Mesenchymal stem cell (in vitro differentiated cells and primary cell): ENCODE measurements around the gene DOCK3.
"Not testable (repeated sequence)": the region's sequence is repeated elsewhere in the genome, so short reads cannot be mapped to it uniquely, and the experiment has no call there.

Source experiments
- DNase-seq: peaks from one replicate; pipeline ENCODE4 v3.0.0-alpha.2; 2013
- H2AFZ ChIP-seq: one replicate; pipeline ENCODE4 v1.6.1; 2013; ENCODE audit warnings: low read depth, mild to moderate bottlenecking, control low read depth, inconsistent platforms, low read length, moderate library complexity
- H2AK5ac ChIP-seq: 2 replicates; pipeline ENCODE4 v1.6.1; 2013; ENCODE audit warnings: low read length, moderate library complexity, mild to moderate bottlenecking, inconsistent platforms; ENCODE audit not compliant: severe bottlenecking
- H2BK120ac ChIP-seq: one replicate; pipeline ENCODE4 v1.6.1; 2013; ENCODE audit warnings: low read depth, mild to moderate bottlenecking, inconsistent platforms, low read length, moderate library complexity
- H2BK12ac ChIP-seq, 2 experiments: one replicate each; pipeline ENCODE4 v1.6.1; 2013; ENCODE audit warnings: inconsistent platforms in 2 of 2, low read length in 2 of 2, mild to moderate bottlenecking in 2 of 2, moderate library complexity in 2 of 2, control low read depth in 1 of 2
- H2BK15ac ChIP-seq: one replicate; pipeline ENCODE4 v1.6.1; 2013; ENCODE audit warnings: mild to moderate bottlenecking, low read depth, inconsistent platforms; ENCODE audit not compliant: poor library complexity, severe bottlenecking
- H2BK5ac ChIP-seq: 2 replicates; pipeline ENCODE4 v1.6.1; 2013; ENCODE audit warnings: low read depth, mild to moderate bottlenecking, low read length, control low read depth, inconsistent platforms; ENCODE audit not compliant: poor library complexity, severe bottlenecking
- H3K14ac ChIP-seq, 2 experiments: one replicate each; pipeline ENCODE4 v1.6.1; 2013; ENCODE audit warnings: inconsistent platforms in 2 of 2, low read length in 2 of 2, control low read depth in 1 of 2, mild to moderate bottlenecking in 1 of 2, moderate library complexity in 1 of 2
- H3K18ac ChIP-seq, 2 experiments: one replicate each; pipeline ENCODE4 v1.6.1; 2013; ENCODE audit warnings: inconsistent platforms in 2 of 2, low read length in 2 of 2, control low read depth in 1 of 2, low read depth in 1 of 2, mild to moderate bottlenecking in 1 of 2
- H3K23ac ChIP-seq, 2 experiments: one replicate each; pipeline ENCODE4 v1.6.1; 2013; ENCODE audit warnings: inconsistent platforms in 2 of 2, low read length in 2 of 2, mild to moderate bottlenecking in 2 of 2, moderate library complexity in 2 of 2, control low read depth in 1 of 2
- H3K27ac ChIP-seq: 2 replicates; pipeline ENCODE4 v1.5.1; 2013; ENCODE audit warnings: mild to moderate bottlenecking, moderate library complexity, low read length, control low read depth, inconsistent platforms; ENCODE audit not compliant: poor library complexity, severe bottlenecking
- H3K27me3 ChIP-seq, 2 experiments: 2 replicates each; pipeline versions ENCODE4 v1.6.1 to v1.7.0; 2013; ENCODE audit warnings: low read length in 2 of 2, mild to moderate bottlenecking in 2 of 2, moderate library complexity in 2 of 2, control low read depth in 1 of 2, inconsistent platforms in 1 of 2; ENCODE audit not compliant: control insufficient read depth in 1 of 2, insufficient read depth in 1 of 2
- H3K36me3 ChIP-seq, 2 experiments: 2 replicates each; pipeline versions ENCODE4 v1.6.1 to v1.7.0; 2013; ENCODE audit warnings: low read length in 2 of 2, control low read depth in 1 of 2, inconsistent platforms in 1 of 2, low read depth in 1 of 2, mild to moderate bottlenecking in 1 of 2; ENCODE audit not compliant: insufficient read depth in 2 of 2, control insufficient read depth in 1 of 2
- H3K4ac ChIP-seq, 2 experiments: one replicate each; pipeline ENCODE4 v1.6.1; 2013; ENCODE audit warnings: inconsistent platforms in 2 of 2, low read length in 2 of 2, mild to moderate bottlenecking in 2 of 2, moderate library complexity in 2 of 2, control low read depth in 1 of 2, low read depth in 1 of 2
- H3K4me1 ChIP-seq: 2 replicates; pipeline ENCODE4 v1.6.1; 2013; ENCODE audit warnings: low read depth, low read length, control low read depth; ENCODE audit not compliant: control insufficient read depth, insufficient read depth
- H3K4me2 ChIP-seq: 2 replicates; pipeline ENCODE4 v1.6.1; 2013; ENCODE audit warnings: low read length, mild to moderate bottlenecking, inconsistent platforms; ENCODE audit not compliant: poor library complexity, severe bottlenecking
- H3K4me3 ChIP-seq, 2 experiments: 2 replicates each; pipeline versions ENCODE4 v1.5.1 to v1.7.0; 2013; ENCODE audit warnings: low read length in 2 of 2, mild to moderate bottlenecking in 2 of 2, control low read depth in 1 of 2, low read depth in 1 of 2; ENCODE audit not compliant: insufficient read depth in 1 of 2
- H3K79me1 ChIP-seq: replicated peaks from 2 replicates; pipeline ENCODE4 v1.6.1; 2013; ENCODE audit warnings: mild to moderate bottlenecking, control low read depth, low read length, inconsistent platforms; ENCODE audit not compliant: poor library complexity, severe bottlenecking
- H3K9ac ChIP-seq: 2 replicates; pipeline ENCODE4 v1.7.0; 2013; ENCODE audit warnings: mild to moderate bottlenecking, low read length, moderate library complexity
- H3K9me3 ChIP-seq: 2 replicates; pipeline ENCODE4 v1.7.0; 2013; ENCODE audit warnings: mild to moderate bottlenecking, low read length; ENCODE audit not compliant: control insufficient read depth
- H4K8ac ChIP-seq: one replicate; pipeline ENCODE4 v1.6.1; 2013; ENCODE audit warnings: inconsistent platforms, mild to moderate bottlenecking, low read length, moderate library complexity
- H4K91ac ChIP-seq: one replicate; pipeline ENCODE4 v1.6.1; 2013; ENCODE audit warnings: mild to moderate bottlenecking, low read length, inconsistent platforms
- WGBS: methylation state at CpG from one replicate; pipeline ENCODE4 v1.1.7; 2013; ENCODE audit warnings: mixed read lengths; 5-methylcytosine and 5-hydroxymethylcytosine counted together

Gene DOCK3

DNA sequence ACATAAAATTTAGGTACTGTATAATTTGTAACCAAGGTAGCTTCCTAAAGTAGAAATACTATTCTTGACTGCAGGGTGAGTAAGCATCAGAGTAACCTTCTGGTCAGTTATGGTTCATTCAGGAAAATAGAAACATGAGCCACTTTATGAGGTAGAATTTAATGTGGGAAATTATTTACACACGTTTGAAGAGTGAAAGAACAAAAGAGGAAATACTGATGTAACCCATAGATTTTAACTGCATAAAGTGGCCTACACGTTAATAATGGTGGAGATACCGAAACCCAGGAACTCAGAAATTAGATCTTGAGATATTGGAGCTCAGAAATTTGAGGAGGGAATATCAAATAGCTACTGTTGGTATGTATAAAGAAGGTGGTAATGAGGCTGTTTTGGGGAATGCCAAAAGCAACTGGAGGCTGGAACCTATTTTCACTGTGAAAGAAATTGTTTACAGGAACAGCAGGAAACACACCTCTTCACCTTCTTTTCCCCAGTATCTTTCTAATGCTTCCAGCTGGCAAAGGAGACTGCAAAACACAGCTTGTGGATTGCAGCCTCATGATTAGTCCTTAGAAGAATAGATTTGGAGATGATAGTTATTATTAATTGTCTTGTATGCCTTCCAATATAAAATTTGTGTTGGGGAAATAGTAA, 216.1 kb downstream of the DOCK3 start:
- Histone ChIP-seq H3K23ac (no peak overlapping the region), H2AK5ac (no peak overlapping the region), H3K18ac (no peak overlapping the region), H3K4ac (no peak overlapping the region), H4K8ac (no peak overlapping the region), H4K91ac (no peak overlapping the region), H2BK15ac (no peak overlapping the region), H3K27me3 (no peaks in the 10 kb centered on the region), H3K79me1 (no peaks in the 10 kb centered on the region), H3K4me1 (no peaks in the 10 kb centered on the region), H2BK5ac (no peak overlapping the region), H3K14ac (no peak overlapping the region), H2AFZ (no peak overlapping the region), H3K9ac (no peak overlapping the region), H2BK12ac (no peak overlapping the region), H3K9me3 (peaks cover 4% of the 10 kb centered on the region), H2BK120ac (no peak overlapping the region), H3K27ac (no peak overlapping the region), H3K36me3 (no peaks in the 10 kb centered on the region), H3K4me2 (no peak overlapping the region), H3K4me3 (no peak overlapping the region)
- WGBS: 21% methylated on average over 3 of the region's 3 CpGs
- DNase-seq: no peak

DNA sequence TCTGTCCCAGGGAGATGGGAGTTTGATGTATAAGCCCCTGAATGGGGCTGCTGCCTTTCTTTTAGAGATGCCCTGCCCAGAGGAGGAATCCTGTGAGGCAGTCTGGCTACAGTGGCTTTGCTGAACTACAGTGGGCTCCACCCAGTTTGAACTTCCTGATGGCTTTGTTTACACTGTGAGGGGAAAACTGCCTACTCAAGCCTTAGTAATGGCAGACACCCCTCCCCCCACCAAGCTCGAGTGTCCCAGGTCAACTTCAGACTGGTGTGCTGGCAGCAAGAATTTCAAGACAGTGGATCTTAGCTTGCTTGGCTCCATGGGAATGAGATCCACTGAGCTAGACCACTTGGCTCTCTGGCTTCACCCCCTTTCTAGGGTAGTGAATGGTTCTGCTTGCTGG, 226.4 kb downstream of the DOCK3 start:
- H4K91ac ChIP-seq, H3K9ac ChIP-seq, H3K23ac ChIP-seq, H3K27ac ChIP-seq, H4K8ac ChIP-seq, H2BK5ac ChIP-seq, H3K79me1 ChIP-seq, H3K9me3 ChIP-seq, H2AFZ ChIP-seq, DNase-seq, H3K14ac ChIP-seq, H3K4me2 ChIP-seq, H3K4me1 ChIP-seq, H2BK15ac ChIP-seq, H3K4ac ChIP-seq, H2AK5ac ChIP-seq, H3K27me3 ChIP-seq, H3K4me3 ChIP-seq, H2BK120ac ChIP-seq, H2BK12ac ChIP-seq, H3K36me3 ChIP-seq, H3K18ac ChIP-seq: not testable (repeated sequence)
- WGBS: 0% methylated on average over 1 of the region's 1 CpG

DNA sequence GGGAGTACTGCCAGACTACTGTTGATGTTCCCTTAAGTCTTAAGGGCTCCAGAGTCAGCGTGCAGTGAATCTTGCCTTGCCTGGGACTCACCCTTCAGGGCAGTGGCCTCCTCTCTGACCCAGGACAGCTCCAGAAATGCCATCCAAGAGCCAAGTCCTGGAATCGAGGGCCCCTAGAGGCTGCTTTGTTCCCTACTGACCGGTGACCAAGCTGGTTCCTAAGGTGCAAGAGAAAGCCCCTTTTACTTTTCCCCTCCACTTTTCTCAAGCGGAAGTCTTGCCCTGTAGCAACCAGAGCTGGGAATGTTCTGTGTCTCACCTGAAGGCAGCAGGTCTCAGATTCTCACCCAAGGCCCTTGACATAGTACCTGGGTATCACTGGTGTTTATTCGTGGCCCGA, 238.0 kb downstream of the DOCK3 start:
- H3K9me3 ChIP-seq: peaks cover 4% of the 10 kb centered on the region
- no peak overlapping the region for H2BK12ac ChIP-seq
- no peak overlapping the region for H2AK5ac ChIP-seq
- H2BK5ac ChIP-seq: no peak overlapping the region
- no peaks in the 10 kb centered on the region for H3K27me3 ChIP-seq
- no peak overlapping the region for H3K23ac ChIP-seq
- no peak overlapping the region for H3K18ac ChIP-seq
- H3K4me1 ChIP-seq: no peaks in the 10 kb centered on the region
- no peak overlapping the region for H3K4ac ChIP-seq
- no peak overlapping the region for H2BK15ac ChIP-seq
- no peak for DNase-seq
- no peak overlapping the region for H3K14ac ChIP-seq
- no peak overlapping the region for H3K9ac ChIP-seq
- no peaks in the 10 kb centered on the region for H3K36me3 ChIP-seq
- WGBS: 80% methylated on average over 6 of the region's 6 CpGs
- H3K79me1 ChIP-seq: no peaks in the 10 kb centered on the region
- H3K4me2 ChIP-seq: no peak overlapping the region
- H4K8ac ChIP-seq: no peak overlapping the region
- H3K4me3 ChIP-seq: no peak overlapping the region
- no peak overlapping the region for H2AFZ ChIP-seq
- no peak overlapping the region for H4K91ac ChIP-seq
- no peak overlapping the region for H2BK120ac ChIP-seq
- H3K27ac ChIP-seq: no peak overlapping the region

DNA sequence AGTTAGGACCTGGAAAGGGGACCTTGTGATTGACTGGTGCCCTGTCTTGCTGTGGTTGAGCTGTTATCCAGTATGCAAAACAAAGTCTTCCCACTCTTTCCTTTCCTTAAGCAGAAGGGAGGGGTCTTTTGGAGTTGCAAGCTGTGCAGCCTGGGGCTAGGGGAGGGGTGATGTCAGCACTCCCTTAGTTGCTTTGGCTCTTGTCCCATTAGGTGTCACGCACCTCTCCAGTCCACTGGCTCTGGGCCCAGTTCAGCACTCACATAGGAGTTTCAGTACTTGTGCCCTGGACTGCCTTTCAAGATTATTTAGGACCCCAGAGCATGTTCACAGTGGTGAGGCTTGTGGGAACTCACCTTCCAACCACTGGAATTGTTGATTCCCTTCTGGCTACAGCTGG, 238.5 kb downstream of the DOCK3 start:
- Histone ChIP-seq H3K9ac (no peak overlapping the region), H2AK5ac (no peak overlapping the region), H3K18ac (no peak overlapping the region), H4K8ac (no peak overlapping the region), H2BK15ac (no peak overlapping the region), H2BK120ac (no peak overlapping the region), H3K27me3 (no peaks in the 10 kb centered on the region), H3K4me2 (no peak overlapping the region), H3K4me3 (no peak overlapping the region), H3K23ac (no peak overlapping the region), H3K14ac (no peak overlapping the region), H3K79me1 (no peaks in the 10 kb centered on the region), H2BK5ac (no peak overlapping the region), H3K4ac (no peak overlapping the region), H3K36me3 (no peaks in the 10 kb centered on the region), H2AFZ (no peak overlapping the region), H3K27ac (no peak overlapping the region), H2BK12ac (no peak overlapping the region), H3K9me3 (peaks cover 4% of the 10 kb centered on the region), H4K91ac (no peak overlapping the region), H3K4me1 (no peaks in the 10 kb centered on the region)
- no peak for DNase-seq
- WGBS: 29% methylated on average over 1 of the region's 1 CpG
